Smooth muscle cell of bladder (primary cell): ENCODE data around the gene ARR3. TPM values are rescaled to one million over a fixed set of nuclear protein-coding genes. Genes with fewer than 3 reads are reported as not detected.

Experiments
- total RNA-seq: library from RNA; depleted of rRNA; stranded (reverse); fragments of >200 nt; gene quantifications from 2 replicates; pipeline ENCODE4 v1.2.3, GENCODE V29; 2014

ARR3 gene
- total RNA-seq: not detected in 2 replicates

GRCh38 chrX:70268034-70268433, at the start of gene ARR3:
Gene ARR3, plus strand, starts transcription at chrX:70268334. Its CDS starts 1,052 bp downstream, at chrX:70269386.

GRCh38 chrX:70234355-70234754, 33.8 kb upstream of the ARR3 start, which contains the start of gene AWAT1:
Gene AWAT1, plus strand, starts transcription at chrX:70234655. Its CDS starts 41 bp downstream, at chrX:70234696.

GRCh38 chrX:70260104-70260503, 8.0 kb upstream of the ARR3 start, which contains the start of gene P2RY4:
Gene P2RY4, minus strand, starts transcription at chrX:70260204. Its CDS starts 580 bp downstream, at chrX:70259624.

GRCh38 chrX:70281951-70282350, 13.8 kb downstream of the ARR3 start, which contains the start of gene RAB41:
Gene RAB41, plus strand, starts transcription at chrX:70282172. Its CDS starts 46 bp downstream, at chrX:70282218.

GRCh38 chrX:70289793-70290770, 21.9 kb downstream of the ARR3 start, which contains the start of the genes KIF4A and PDZD11:
Gene KIF4A, plus strand, starts transcription at chrX:70290104. Its CDS starts 355 bp downstream, at chrX:70290459.
Gene PDZD11, minus strand, starts transcription at chrX:70289927. Its CDS starts 586 bp downstream, at chrX:70289341.

Other genes starting within 250 kb of the ARR3 start
- gene AWAT2, start 218.4 kb upstream of the ARR3 start, total RNA-seq: not detected in 2 replicates
- not detected in 2 replicates for gene OTUD6A, start 205.9 kb upstream of the ARR3 start, total RNA-seq
- gene IGBP1, start 134.9 kb upstream of the ARR3 start, total RNA-seq: 116 and 129 TPM in 2 replicates
- gene DGAT2L6, start 90.9 kb upstream of the ARR3 start, total RNA-seq: not detected in 2 replicates
- not detected in 2 replicates for gene AWAT1, start 33.7 kb upstream of the ARR3 start, total RNA-seq
- gene P2RY4, start 8.1 kb upstream of the ARR3 start, total RNA-seq: under 0.01 and 0.18 TPM in 2 replicates
- gene RAB41, start 13.8 kb downstream of the ARR3 start, total RNA-seq: not detected in 2 replicates
- 37.8 and 40.5 TPM in 2 replicates for gene PDZD11, start 21.6 kb downstream of the ARR3 start, total RNA-seq
- 1.6 and 1.8 TPM in 2 replicates for gene KIF4A, start 21.8 kb downstream of the ARR3 start, total RNA-seq
- gene GDPD2, start 155.0 kb downstream of the ARR3 start, total RNA-seq: not detected in 2 replicates
- 16.7 and 20.8 TPM in 2 replicates for gene DLG3, start 176.5 kb downstream of the ARR3 start, total RNA-seq